Neural progenitor cell (in vitro differentiated cells): ENCODE data around the gene PTGER2.

Experiments used
- EZH2 ChIP-seq: fragments of 200-600 bp; sonication (generic); IDR thresholded peaks from 2 replicates; pipeline ENCODE4 v1.6.1; 2017; ENCODE audit warnings: antibody characterized with exemption, mild to moderate bottlenecking, moderate library complexity
- EZH2phosphoT487 ChIP-seq: fragments of 200-600 bp; sonication (generic); IDR thresholded peaks from 2 replicates; pipeline ENCODE4 v1.6.1; 2017; ENCODE audit warnings: antibody characterized with exemption
- TF ChIP-seq, protein P1 (sequence below): fragments of 200-600 bp; sonication (generic); IDR thresholded peaks from 2 replicates; pipeline ENCODE4 v1.5.1; 2017; ENCODE audit warnings: antibody characterized with exemption, mild to moderate bottlenecking

- TF ChIP-seq, protein P1, sequence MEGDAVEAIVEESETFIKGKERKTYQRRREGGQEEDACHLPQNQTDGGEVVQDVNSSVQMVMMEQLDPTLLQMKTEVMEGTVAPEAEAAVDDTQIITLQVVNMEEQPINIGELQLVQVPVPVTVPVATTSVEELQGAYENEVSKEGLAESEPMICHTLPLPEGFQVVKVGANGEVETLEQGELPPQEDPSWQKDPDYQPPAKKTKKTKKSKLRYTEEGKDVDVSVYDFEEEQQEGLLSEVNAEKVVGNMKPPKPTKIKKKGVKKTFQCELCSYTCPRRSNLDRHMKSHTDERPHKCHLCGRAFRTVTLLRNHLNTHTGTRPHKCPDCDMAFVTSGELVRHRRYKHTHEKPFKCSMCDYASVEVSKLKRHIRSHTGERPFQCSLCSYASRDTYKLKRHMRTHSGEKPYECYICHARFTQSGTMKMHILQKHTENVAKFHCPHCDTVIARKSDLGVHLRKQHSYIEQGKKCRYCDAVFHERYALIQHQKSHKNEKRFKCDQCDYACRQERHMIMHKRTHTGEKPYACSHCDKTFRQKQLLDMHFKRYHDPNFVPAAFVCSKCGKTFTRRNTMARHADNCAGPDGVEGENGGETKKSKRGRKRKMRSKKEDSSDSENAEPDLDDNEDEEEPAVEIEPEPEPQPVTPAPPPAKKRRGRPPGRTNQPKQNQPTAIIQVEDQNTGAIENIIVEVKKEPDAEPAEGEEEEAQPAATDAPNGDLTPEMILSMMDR, result no peak
- TF ChIP-seq EZH2 (no peak), EZH2phosphoT487 (no peak)
These were observed 13.5 kb downstream of the PTGER2 start for GRCh38 chr14:52327374-52328226.
